ENCODE measurements around the gene SRF. TPM values are rescaled to one million over a fixed set of nuclear protein-coding genes. Genes with fewer than 3 reads are reported as not detected.

SRF gene
- total RNA-seq, 4 donors from 2014 or later, result 14.8 to 25.8 (median 25.5) TPM

- intact Hi-C loops (cut with DNase I; ENCODE audit: low total_unique reads), result no loop called here
- no peak for DNase-seq (ENCODE audit: low spot score in 2 of 2)
- TF ChIP-seq, protein P1, sequence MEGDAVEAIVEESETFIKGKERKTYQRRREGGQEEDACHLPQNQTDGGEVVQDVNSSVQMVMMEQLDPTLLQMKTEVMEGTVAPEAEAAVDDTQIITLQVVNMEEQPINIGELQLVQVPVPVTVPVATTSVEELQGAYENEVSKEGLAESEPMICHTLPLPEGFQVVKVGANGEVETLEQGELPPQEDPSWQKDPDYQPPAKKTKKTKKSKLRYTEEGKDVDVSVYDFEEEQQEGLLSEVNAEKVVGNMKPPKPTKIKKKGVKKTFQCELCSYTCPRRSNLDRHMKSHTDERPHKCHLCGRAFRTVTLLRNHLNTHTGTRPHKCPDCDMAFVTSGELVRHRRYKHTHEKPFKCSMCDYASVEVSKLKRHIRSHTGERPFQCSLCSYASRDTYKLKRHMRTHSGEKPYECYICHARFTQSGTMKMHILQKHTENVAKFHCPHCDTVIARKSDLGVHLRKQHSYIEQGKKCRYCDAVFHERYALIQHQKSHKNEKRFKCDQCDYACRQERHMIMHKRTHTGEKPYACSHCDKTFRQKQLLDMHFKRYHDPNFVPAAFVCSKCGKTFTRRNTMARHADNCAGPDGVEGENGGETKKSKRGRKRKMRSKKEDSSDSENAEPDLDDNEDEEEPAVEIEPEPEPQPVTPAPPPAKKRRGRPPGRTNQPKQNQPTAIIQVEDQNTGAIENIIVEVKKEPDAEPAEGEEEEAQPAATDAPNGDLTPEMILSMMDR (IDR thresholded peaks at IDR 0.05), result no peak
- TF ChIP-seq POLR2A (IDR thresholded peaks at IDR 0.05), result no peak
- no peak overlapping the region for H3K4me3 ChIP-seq (ENCODE audit: low read depth, poor library complexity, severe bottlenecking)
- WGBS, 2 donors, result 95 to 96% methylated on average over 3 of the region's 3 CpGs
Observed at GRCh38 chr6:43219119-43219518, 48.0 kb downstream of the SRF start.

GRCh38 chr6:43219814-43220213 is 48.7 kb downstream of the SRF start:
- 86 to 93% methylated on average over 7 of the region's 7 CpGs for WGBS, 2 donors
- DNase-seq (ENCODE audit: low spot score in 2 of 2), result no peak
- intact Hi-C loops (cut with DNase I; ENCODE audit: low total_unique reads), result no loop called here
- no peak overlapping the region for H3K4me3 ChIP-seq (ENCODE audit: low read depth, poor library complexity, severe bottlenecking)
- TF ChIP-seq, protein P1 (IDR thresholded peaks at IDR 0.05), result no peak
- no peak for TF ChIP-seq POLR2A (IDR thresholded peaks at IDR 0.05)

GRCh38 chr6:43220439-43220951 is 49.4 kb downstream of the SRF start:
- no peak overlapping the region for H3K4me3 ChIP-seq (ENCODE audit: low read depth, poor library complexity, severe bottlenecking)
- TF ChIP-seq, protein P1 (IDR thresholded peaks at IDR 0.05), result no peak
- no peak for TF ChIP-seq POLR2A (IDR thresholded peaks at IDR 0.05)
- intact Hi-C loops (cut with DNase I; ENCODE audit: low total_unique reads), result no loop called here
- 85 to 90% methylated on average over 16 of the region's 16 CpGs for WGBS, 2 donors
- DNase-seq (ENCODE audit: low spot score in 2 of 2), result no peak

GRCh38 chr6:43221046-43221972 is 50.2 kb downstream of the SRF start:
- 66 to 68% methylated on average over 18 to 19 of the region's 20 CpGs for WGBS, 2 donors
- TF ChIP-seq POLR2A (IDR thresholded peaks at IDR 0.05), result no peak
- TF ChIP-seq, protein P1 (IDR thresholded peaks at IDR 0.05), result no peak
- H3K4me3 ChIP-seq (ENCODE audit: low read depth, poor library complexity, severe bottlenecking), result no peak overlapping the region
- intact Hi-C loops (cut with DNase I; ENCODE audit: low total_unique reads), result no loop called here
- DNase-seq (ENCODE audit: low spot score in 2 of 2), result no peak

- no peak overlapping the region for H3K4me3 ChIP-seq (ENCODE audit: low read depth, poor library complexity, severe bottlenecking)
- intact Hi-C loops (cut with DNase I; ENCODE audit: low total_unique reads), result no loop called here
- 82 to 83% methylated on average over 15 of the region's 15 CpGs for WGBS, 2 donors
- DNase-seq (ENCODE audit: low spot score in 2 of 2), result no peak
- TF ChIP-seq POLR2A (IDR thresholded peaks at IDR 0.05), result no peak
- TF ChIP-seq, protein P1 (IDR thresholded peaks at IDR 0.05), result no peak
Observed at GRCh38 chr6:43222418-43223059, 51.5 kb downstream of the SRF start.
